ENCODE measurements around the gene MPST. TPM values are rescaled to one million over a fixed set of nuclear protein-coding genes. Genes with fewer than 3 reads are reported as not detected.

Gene MPST
- total RNA-seq, 2 experiments from 2014 or later: 1.7 to 1.8 TPM

DNA sequence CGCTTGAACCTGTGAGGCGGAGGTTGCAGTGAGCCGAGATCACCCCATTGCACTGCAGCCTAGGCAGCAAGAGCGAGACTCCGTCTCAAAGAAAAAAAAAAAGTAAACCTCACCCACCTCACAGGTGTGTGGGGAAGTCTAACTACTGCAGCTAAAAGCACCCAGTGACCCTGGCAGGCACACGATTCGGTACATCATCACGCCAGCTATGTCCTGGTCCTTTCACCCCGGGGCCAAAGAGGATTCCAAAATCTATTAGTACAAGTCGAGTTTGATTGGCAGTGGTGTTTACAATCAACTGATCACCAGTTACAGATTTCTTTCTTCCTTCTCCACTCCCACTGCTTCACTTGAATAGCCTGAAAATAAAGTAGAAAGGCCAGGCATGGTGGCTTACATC, 6.6 kb upstream of the MPST start:
- no peaks in the 10 kb centered on the region for H3K9me3 ChIP-seq (ENCODE audit: control insufficient read depth in 1 of 2, insufficient read depth in 1 of 2, low read length in 2 of 2)
- no peak overlapping the region for H3K4me3 ChIP-seq (ENCODE audit: low read length)
- Mint-ChIP-seq H3K27me3 (no peaks in the 10 kb centered on the region), H3K4me3 (no peak overlapping the region), H3K4me1 (ENCODE audit: low read depth) (no peaks in the 10 kb centered on the region), H3K36me3 (ENCODE audit: low read depth) (no peaks in the 10 kb centered on the region), H3K9me3 (no peaks in the 10 kb centered on the region), H3K27ac (no peak overlapping the region)
- H3K27me3 ChIP-seq (ENCODE audit: control insufficient read depth in 1 of 2, insufficient read depth in 2 of 2, low read length in 2 of 2): peaks cover 0 to 2% of the 10 kb centered on the region in 2 experiments
- H3K36me3 ChIP-seq (ENCODE audit: insufficient read depth, low read length): no peaks in the 10 kb centered on the region
- TF ChIP-seq, protein P1, sequence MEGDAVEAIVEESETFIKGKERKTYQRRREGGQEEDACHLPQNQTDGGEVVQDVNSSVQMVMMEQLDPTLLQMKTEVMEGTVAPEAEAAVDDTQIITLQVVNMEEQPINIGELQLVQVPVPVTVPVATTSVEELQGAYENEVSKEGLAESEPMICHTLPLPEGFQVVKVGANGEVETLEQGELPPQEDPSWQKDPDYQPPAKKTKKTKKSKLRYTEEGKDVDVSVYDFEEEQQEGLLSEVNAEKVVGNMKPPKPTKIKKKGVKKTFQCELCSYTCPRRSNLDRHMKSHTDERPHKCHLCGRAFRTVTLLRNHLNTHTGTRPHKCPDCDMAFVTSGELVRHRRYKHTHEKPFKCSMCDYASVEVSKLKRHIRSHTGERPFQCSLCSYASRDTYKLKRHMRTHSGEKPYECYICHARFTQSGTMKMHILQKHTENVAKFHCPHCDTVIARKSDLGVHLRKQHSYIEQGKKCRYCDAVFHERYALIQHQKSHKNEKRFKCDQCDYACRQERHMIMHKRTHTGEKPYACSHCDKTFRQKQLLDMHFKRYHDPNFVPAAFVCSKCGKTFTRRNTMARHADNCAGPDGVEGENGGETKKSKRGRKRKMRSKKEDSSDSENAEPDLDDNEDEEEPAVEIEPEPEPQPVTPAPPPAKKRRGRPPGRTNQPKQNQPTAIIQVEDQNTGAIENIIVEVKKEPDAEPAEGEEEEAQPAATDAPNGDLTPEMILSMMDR (IDR thresholded peaks at IDR 0.05): no peak
- CTCF ChIA-PET: no interaction called here
- H3K27ac ChIP-seq (ENCODE audit: low read depth in 1 of 2, low read length in 2 of 2): no peak overlapping the region
- H3K4me1 ChIP-seq (ENCODE audit: insufficient read depth, low read length): no peaks in the 10 kb centered on the region
- DNase-seq (no peak), ATAC-seq (ENCODE audit: poor library complexity) (no peak)
- POLR2A ChIA-PET: no interaction called here
- intact Hi-C loops (cut with DNase I, micrococcal nuclease): loop anchor here in 1 of 2 experiments (10.0 kb wide), 1 partner anchor 68 kb away; no protein-coding TSS in a partner anchor

DNA sequence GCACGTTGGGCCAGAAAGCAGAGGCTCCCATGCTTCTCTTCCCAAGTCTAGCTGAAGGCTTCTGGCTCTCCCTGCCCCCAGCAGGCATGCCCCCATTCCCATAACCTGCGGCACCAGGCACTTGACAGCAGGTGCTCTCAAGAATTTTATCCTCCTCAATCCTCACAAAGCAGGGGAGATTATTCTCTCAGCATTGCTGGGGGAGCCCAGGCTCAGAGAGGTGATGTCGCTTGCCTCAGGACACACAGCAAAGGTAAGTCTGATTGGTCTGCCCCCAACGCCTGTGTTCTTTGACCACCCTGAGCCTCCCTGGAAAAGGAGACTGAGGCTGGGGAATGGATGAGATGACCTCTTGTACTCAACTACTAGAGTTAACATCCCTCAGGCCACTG, 5.1 kb upstream of the MPST start:
- Mint-ChIP-seq H3K4me3 (no peak overlapping the region), H3K9me3 (no peaks in the 10 kb centered on the region), H3K36me3 (ENCODE audit: low read depth) (no peaks in the 10 kb centered on the region), H3K4me1 (ENCODE audit: low read depth) (no peaks in the 10 kb centered on the region), H3K27ac (no peak overlapping the region), H3K27me3 (no peaks in the 10 kb centered on the region)
- no peak overlapping the region for H3K27ac ChIP-seq (ENCODE audit: low read depth in 1 of 2, low read length in 2 of 2)
- peaks cover 8% of the 10 kb centered on the region for H3K4me1 ChIP-seq (ENCODE audit: insufficient read depth, low read length)
- no peak for ATAC-seq (ENCODE audit: poor library complexity)
- TF ChIP-seq, protein P1 (IDR thresholded peaks at IDR 0.05): no peak
- no peaks in the 10 kb centered on the region for H3K36me3 ChIP-seq (ENCODE audit: insufficient read depth, low read length)
- no peak for DNase-seq
- H3K4me3 ChIP-seq (ENCODE audit: low read length): no peak overlapping the region
- ChIA-PET POLR2A (no interaction called here), CTCF (no interaction called here)
- H3K9me3 ChIP-seq (ENCODE audit: control insufficient read depth in 1 of 2, insufficient read depth in 1 of 2, low read length in 2 of 2): no peaks in the 10 kb centered on the region
- intact Hi-C loops (cut with DNase I, micrococcal nuclease): loop anchor here in 1 of 2 experiments (10.0 kb wide), 1 partner anchor 70 kb away; no protein-coding TSS in a partner anchor
- no peaks in the 10 kb centered on the region for H3K27me3 ChIP-seq (ENCODE audit: control insufficient read depth in 1 of 2, insufficient read depth in 2 of 2, low read length in 2 of 2)

DNA sequence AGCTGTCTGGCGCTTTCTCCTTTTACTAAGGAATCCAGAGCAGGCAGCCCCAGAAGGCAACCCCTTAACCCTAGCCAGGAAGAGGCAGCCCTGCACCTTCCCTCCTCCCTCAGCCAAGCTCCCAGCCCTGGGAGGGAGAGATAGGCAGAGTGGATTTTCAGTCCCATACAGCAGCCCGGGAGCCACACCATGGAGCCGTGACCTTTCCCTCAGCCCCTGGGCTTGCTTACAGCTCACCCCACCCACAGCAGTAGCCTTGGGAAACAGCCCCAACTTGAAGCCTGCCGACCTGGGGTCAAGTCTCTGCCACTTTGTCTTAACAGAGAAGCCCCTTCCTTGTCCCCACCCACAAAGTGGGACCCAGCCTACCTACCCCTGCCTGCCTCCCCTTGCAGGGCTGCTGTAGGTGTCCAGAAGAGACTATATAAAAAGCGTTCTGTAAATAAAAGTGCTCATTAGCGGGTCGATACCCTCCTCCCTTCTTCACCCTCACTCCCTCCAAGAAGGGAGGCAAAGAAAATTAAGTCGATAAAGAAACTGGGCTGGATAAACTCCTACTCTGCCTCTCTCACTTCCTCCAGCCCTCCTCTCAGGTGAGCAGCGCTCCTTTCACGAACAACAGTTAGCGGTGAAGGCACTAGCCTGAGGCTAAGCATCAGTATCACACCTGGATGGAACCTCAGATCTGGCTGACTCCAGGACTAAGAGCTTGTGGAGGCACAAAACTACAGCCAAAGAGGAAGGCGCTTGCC, 4.5 kb upstream of the MPST start:
- POLR2A ChIA-PET: no interaction called here
- ATAC-seq (ENCODE audit: poor library complexity): no peak
- TF ChIP-seq, protein P1 (IDR thresholded peaks at IDR 0.05): no peak
- Histone ChIP-seq H3K27ac (ENCODE audit: low read depth in 1 of 2, low read length in 2 of 2) (no peak overlapping the region), H3K27me3 (ENCODE audit: control insufficient read depth in 1 of 2, insufficient read depth in 2 of 2, low read length in 2 of 2) (no peaks in the 10 kb centered on the region), H3K9me3 (ENCODE audit: control insufficient read depth in 1 of 2, insufficient read depth in 1 of 2, low read length in 2 of 2) (no peaks in the 10 kb centered on the region), H3K36me3 (ENCODE audit: insufficient read depth, low read length) (no peaks in the 10 kb centered on the region), H3K4me3 (ENCODE audit: low read length) (no peak overlapping the region), H3K4me1 (ENCODE audit: insufficient read depth, low read length) (peaks cover 11% of the 10 kb centered on the region)
- no peak overlapping the region for H3K27ac Mint-ChIP-seq
- peaks cover 3% of the 10 kb centered on the region for H3K4me1 Mint-ChIP-seq (ENCODE audit: low read depth)
- no peak overlapping the region for H3K4me3 Mint-ChIP-seq
- H3K36me3 Mint-ChIP-seq (ENCODE audit: low read depth): no peaks in the 10 kb centered on the region
- peaks cover 4% of the 10 kb centered on the region for H3K27me3 Mint-ChIP-seq
- intact Hi-C loops (cut with DNase I, micrococcal nuclease): loop anchor here in 1 of 2 experiments (10.0 kb wide), 1 partner anchor 70 kb away; no protein-coding TSS in a partner anchor
- CTCF ChIA-PET: no interaction called here
- DNase-seq: no peak
- H3K9me3 Mint-ChIP-seq: no peaks in the 10 kb centered on the region

All from CD4-positive, alpha-beta T cell (primary cell).